Suprapubic skin (tissue), 3 donors: ENCODE data around the gene MIA2.

Experiments
- POLR2A ChIP-seq, 2 donors: fragments of 450-650 bp; IDR thresholded peaks; one replicate each; pipeline ENCODE4 v1.6.1; 2017; ENCODE audit warnings: antibody characterized with exemption in 2 of 2, mild to moderate bottlenecking in 2 of 2, moderate library complexity in 2 of 2
- TF ChIP-seq, protein P1 (sequence below), 2 donors: fragments of 200-600 bp in 1 of 2; fragments of 450-650 bp in 1 of 2; sonication (generic) in 1 of 2; IDR thresholded peaks; one replicate each; pipeline ENCODE4 v1.5.1; 2016 to 2019; ENCODE audit warnings: antibody characterized with exemption in 2 of 2, mild to moderate bottlenecking in 1 of 2, moderate library complexity in 1 of 2

DNA sequence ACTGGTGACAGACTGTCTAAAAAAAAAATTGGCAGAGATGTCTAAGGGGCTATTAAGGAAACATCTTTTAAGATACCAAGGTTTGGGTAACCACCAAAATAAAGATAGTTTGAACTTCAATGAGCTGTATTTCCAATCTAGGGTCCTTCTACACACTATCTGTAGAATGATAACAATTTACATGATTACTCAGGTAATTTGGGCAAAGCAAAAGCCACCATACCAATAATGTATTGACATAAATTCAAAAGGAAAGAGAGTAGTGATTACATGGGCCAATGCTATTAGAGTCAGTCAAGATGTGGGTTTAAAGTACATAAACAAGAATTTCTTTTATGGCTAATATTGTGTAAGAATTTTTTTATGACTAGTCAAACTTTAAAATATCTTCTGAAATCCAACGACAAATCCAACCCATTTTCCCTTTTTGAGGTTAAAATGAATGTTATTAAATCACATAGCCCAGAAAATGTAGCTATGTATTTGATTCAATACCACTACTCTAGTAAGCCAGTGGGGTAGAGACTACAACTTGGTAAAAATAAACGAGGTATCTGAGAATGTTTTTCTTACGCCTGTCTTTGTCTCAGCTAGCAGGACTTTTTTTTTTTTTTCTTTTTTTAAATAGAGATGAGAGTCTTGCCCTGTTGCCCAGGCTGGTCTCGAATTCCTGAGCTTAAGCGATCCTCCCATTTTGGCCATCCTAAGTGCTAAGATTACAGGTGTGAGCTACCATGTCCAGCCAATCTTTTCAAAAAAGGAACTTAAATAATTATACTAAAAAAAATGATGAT is 48.3 kb upstream of the MIA2 start:
- no peak for TF ChIP-seq POLR2A (IDR thresholded peaks at IDR 0.05)
- TF ChIP-seq, protein P1, sequence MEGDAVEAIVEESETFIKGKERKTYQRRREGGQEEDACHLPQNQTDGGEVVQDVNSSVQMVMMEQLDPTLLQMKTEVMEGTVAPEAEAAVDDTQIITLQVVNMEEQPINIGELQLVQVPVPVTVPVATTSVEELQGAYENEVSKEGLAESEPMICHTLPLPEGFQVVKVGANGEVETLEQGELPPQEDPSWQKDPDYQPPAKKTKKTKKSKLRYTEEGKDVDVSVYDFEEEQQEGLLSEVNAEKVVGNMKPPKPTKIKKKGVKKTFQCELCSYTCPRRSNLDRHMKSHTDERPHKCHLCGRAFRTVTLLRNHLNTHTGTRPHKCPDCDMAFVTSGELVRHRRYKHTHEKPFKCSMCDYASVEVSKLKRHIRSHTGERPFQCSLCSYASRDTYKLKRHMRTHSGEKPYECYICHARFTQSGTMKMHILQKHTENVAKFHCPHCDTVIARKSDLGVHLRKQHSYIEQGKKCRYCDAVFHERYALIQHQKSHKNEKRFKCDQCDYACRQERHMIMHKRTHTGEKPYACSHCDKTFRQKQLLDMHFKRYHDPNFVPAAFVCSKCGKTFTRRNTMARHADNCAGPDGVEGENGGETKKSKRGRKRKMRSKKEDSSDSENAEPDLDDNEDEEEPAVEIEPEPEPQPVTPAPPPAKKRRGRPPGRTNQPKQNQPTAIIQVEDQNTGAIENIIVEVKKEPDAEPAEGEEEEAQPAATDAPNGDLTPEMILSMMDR (IDR thresholded peaks at IDR 0.05), result no peak
